Trophoblast cell (in vitro differentiated cells and primary cell): ENCODE results near the gene RBM39.

ENCODE experiments used
- DNase-seq, 2 donors: peaks; one replicate each; pipeline ENCODE4 v3.0.0-alpha.2; 2016
- H2AFZ ChIP-seq: 2 replicates; pipeline ENCODE4 v1.6.1; 2013; ENCODE audit warnings: low read length, moderate library complexity, mild to moderate bottlenecking; ENCODE audit not compliant: insufficient read depth, poor library complexity
- H2AK5ac ChIP-seq: 2 replicates; pipeline ENCODE4 v1.6.1; 2013; ENCODE audit warnings: mild to moderate bottlenecking, low read length
- H2BK120ac ChIP-seq: 2 replicates; pipeline ENCODE4 v1.6.1; 2013; ENCODE audit warnings: low read length, mild to moderate bottlenecking, moderate library complexity; ENCODE audit not compliant: insufficient read depth, poor library complexity
- H2BK12ac ChIP-seq: 2 replicates; pipeline ENCODE4 v1.6.1; 2013; ENCODE audit warnings: mild to moderate bottlenecking, low read length, moderate library complexity
- H2BK5ac ChIP-seq: 2 replicates; pipeline ENCODE4 v1.6.1; 2013; ENCODE audit warnings: low read length, low read depth, moderate library complexity, mild to moderate bottlenecking; ENCODE audit not compliant: poor library complexity
- H3K14ac ChIP-seq: 2 replicates; pipeline ENCODE4 v1.6.1; 2013; ENCODE audit warnings: mild to moderate bottlenecking, low read length
- H3K18ac ChIP-seq: 2 replicates; pipeline ENCODE4 v1.6.1; 2013; ENCODE audit warnings: mild to moderate bottlenecking, low read length
- H3K23ac ChIP-seq: 2 replicates; pipeline ENCODE4 v1.6.1; 2013; ENCODE audit warnings: low read length
- H3K27ac ChIP-seq: 2 replicates; pipeline ENCODE4 v1.5.1; 2013; ENCODE audit warnings: low read depth, mild to moderate bottlenecking, inconsistent platforms, low read length, moderate library complexity
- H3K27me3 ChIP-seq: 2 replicates; pipeline ENCODE4 v1.6.1; 2013; ENCODE audit warnings: inconsistent platforms, mild to moderate bottlenecking, low read length, moderate library complexity; ENCODE audit not compliant: insufficient read depth
- H3K36me3 ChIP-seq, 2 experiments: 1 replicate in 1 of 2; 2 replicates in 1 of 2; pipeline ENCODE4 v1.6.1; 2013; ENCODE audit warnings: low read length in 2 of 2, mild to moderate bottlenecking in 2 of 2, moderate library complexity in 1 of 2; ENCODE audit not compliant: insufficient read depth in 2 of 2, control insufficient read depth in 1 of 2
- H3K4ac ChIP-seq: 2 replicates; pipeline ENCODE4 v1.6.1; 2013; ENCODE audit warnings: low read depth, mild to moderate bottlenecking, low read length, moderate library complexity
- H3K4me1 ChIP-seq, 2 experiments: 1 replicate in 1 of 2; 2 replicates in 1 of 2; pipeline ENCODE4 v1.6.1; 2013; ENCODE audit warnings: low read length in 2 of 2, mild to moderate bottlenecking in 2 of 2, moderate library complexity in 1 of 2; ENCODE audit not compliant: insufficient read depth in 2 of 2, control insufficient read depth in 1 of 2
- H3K4me2 ChIP-seq: 2 replicates; pipeline ENCODE4 v1.6.1; 2013; ENCODE audit warnings: inconsistent platforms, mild to moderate bottlenecking, low read length, moderate library complexity
- H3K4me3 ChIP-seq: 2 replicates; pipeline ENCODE4 v1.5.1; 2013; ENCODE audit warnings: mild to moderate bottlenecking, low read depth, low read length, inconsistent platforms
- H3K79me1 ChIP-seq: one replicate; pipeline ENCODE4 v1.6.1; 2013; ENCODE audit warnings: low read length
- H3K79me2 ChIP-seq: 2 replicates; pipeline ENCODE4 v1.6.1; 2013; ENCODE audit warnings: low read length, mild to moderate bottlenecking; ENCODE audit not compliant: control insufficient read depth, insufficient read depth, poor library complexity
- H3K9ac ChIP-seq: 2 replicates; pipeline ENCODE4 v1.6.1; 2013; ENCODE audit warnings: mild to moderate bottlenecking, low read length
- H3K9me3 ChIP-seq: 2 replicates; pipeline ENCODE4 v1.6.1; 2013; ENCODE audit warnings: low read depth, mild to moderate bottlenecking, control low read depth, inconsistent platforms, low read length; ENCODE audit not compliant: insufficient read depth
- H4K12ac ChIP-seq: 2 replicates; pipeline ENCODE4 v1.6.1; 2013; ENCODE audit warnings: low read depth, mild to moderate bottlenecking, low read length, moderate library complexity
- H4K8ac ChIP-seq: 2 replicates; pipeline ENCODE4 v1.6.1; 2013; ENCODE audit warnings: low read depth, mild to moderate bottlenecking, low read length, moderate library complexity
- H4K91ac ChIP-seq: one replicate; pipeline ENCODE4 v1.6.1; 2013; ENCODE audit warnings: low read depth, mild to moderate bottlenecking, low read length, moderate library complexity
- WGBS: extraction: QIAGEN DNeasy Blood & Tissue Kit; methylation state at CpG from one replicate; pipeline ENCODE4 v1.1.7; 2013; ENCODE audit warnings: missing lambda C conversion rate; ENCODE audit not compliant: insufficient read length, insufficient coverage; ENCODE audit errors: extremely low coverage; 5-methylcytosine and 5-hydroxymethylcytosine counted together

Gene RBM39

DNA sequence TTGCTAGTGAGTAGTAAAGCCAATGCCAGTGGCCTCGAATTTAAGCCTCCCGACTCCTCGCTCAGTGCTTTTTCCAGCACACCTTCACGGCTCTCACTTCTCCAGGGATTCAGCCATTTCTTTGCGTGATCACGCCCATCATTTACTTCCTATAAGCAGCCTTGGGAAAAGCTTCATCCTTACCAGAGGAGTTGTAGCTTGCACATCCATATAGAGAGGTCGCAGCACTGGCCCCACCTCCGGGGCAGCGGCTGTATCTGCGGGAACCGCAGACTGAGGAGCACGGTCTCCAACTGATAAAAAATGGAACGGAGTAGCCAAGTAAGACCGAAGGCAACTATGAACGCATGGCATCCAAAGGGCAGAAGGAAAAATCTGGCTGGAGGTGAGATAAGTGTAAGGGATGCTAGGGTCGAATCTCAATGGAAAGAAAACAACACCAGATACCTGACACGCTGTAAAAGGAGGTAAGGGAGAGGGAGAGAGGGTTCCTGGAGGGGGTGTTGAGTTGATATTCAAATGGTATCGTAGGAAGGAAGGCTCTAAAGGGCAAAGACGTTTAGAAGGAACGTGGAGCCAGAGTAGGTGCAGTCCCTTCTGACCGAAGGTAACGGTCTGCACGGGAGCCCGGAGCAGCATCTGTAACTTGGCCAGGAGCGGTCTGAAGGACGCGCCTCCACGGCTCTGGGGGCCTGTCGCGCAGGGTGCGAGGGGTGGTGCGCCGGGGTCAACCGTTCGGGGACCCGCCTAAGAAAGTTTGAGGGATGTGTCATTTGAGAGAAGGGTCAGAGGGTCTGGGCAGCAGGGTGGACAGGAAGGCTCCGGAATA, 43.5 kb downstream of the RBM39 start:
- Histone ChIP-seq H3K18ac (peak overlapping the region; percentile 58), H3K79me1 (peaks cover 7% of the 10 kb centered on the region), H4K91ac (peak overlapping the region; percentile 24), H3K4me1 (peaks cover 5 to 6% of the 10 kb centered on the region in 2 experiments), H2AFZ (peak overlapping the region; percentile 96), H4K12ac (peak overlapping the region; percentile 64), H2BK5ac (peak overlapping the region; percentile 12), H3K23ac (no peak overlapping the region), H3K9me3 (no peaks in the 10 kb centered on the region), H3K9ac (peak overlapping the region; percentile 45), H4K8ac (peak overlapping the region; percentile 92), H3K4me2 (peak overlapping the region; percentile 92), H2BK12ac (no peak overlapping the region), H2AK5ac (peak overlapping the region; percentile 18), H3K27me3 (no peaks in the 10 kb centered on the region), H3K4ac (no peak overlapping the region), H3K14ac (peak overlapping the region; percentile 36), H3K79me2 (peaks cover 8% of the 10 kb centered on the region), H3K4me3 (peak overlapping the region; percentile 99), H3K27ac (no peak overlapping the region), H3K36me3 (peaks cover 3 to 14% of the 10 kb centered on the region in 2 experiments), H2BK120ac (no peak overlapping the region)
- no CpG with 5 or more reads among the region's 37 CpGs for WGBS
- DNase-seq = peak in 1 of 2 donors; percentile 1

DNA sequence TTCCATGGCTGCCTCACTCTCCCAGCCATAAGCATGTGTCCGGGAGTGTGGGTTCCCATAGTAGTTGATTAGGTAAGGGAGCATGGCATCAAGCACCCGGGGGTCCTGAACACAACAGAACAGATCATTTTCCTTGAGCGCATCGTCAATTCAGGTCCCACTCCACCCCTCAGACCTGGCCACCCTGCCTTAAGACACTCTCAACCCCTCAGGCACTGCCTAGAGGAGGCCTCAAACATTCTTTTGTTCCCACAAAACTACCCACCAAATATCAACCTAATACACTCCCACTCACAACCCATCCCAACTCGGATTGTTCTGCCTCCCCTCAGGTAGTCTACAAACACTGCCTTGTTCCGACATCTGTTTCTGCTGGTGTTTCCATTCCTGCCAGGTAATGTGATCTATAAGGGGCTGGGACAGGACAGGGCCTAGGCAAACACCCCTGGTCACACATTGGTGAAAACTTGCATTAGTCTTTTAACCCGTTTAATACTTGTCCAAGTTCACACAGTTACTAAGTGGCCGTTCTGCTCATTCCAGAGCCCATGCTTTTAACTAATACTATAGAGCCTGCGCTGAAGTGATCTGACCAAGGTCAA, 44.3 kb downstream of the RBM39 start:
- Histone ChIP-seq H3K4me1 (peaks cover 5 to 6% of the 10 kb centered on the region in 2 experiments), H3K18ac (no peak overlapping the region), H3K14ac (no peak overlapping the region), H3K4me2 (no peak overlapping the region), H3K27ac (no peak overlapping the region), H3K36me3 (peaks cover 5 to 14% of the 10 kb centered on the region in 2 experiments), H4K8ac (no peak overlapping the region), H2AFZ (no peak overlapping the region), H3K4me3 (no peak overlapping the region), H2BK12ac (no peak overlapping the region), H2BK120ac (no peak overlapping the region), H3K27me3 (no peaks in the 10 kb centered on the region), H2AK5ac (no peak overlapping the region), H3K9ac (no peak overlapping the region), H3K23ac (no peak overlapping the region), H3K9me3 (no peaks in the 10 kb centered on the region), H3K79me1 (peaks cover 7% of the 10 kb centered on the region), H4K12ac (no peak overlapping the region), H3K79me2 (peaks cover 8% of the 10 kb centered on the region), H2BK5ac (no peak overlapping the region), H3K4ac (no peak overlapping the region), H4K91ac (no peak overlapping the region)
- no peak for DNase-seq
- WGBS = 100% methylated on average over 1 of the region's 9 CpGs

DNA sequence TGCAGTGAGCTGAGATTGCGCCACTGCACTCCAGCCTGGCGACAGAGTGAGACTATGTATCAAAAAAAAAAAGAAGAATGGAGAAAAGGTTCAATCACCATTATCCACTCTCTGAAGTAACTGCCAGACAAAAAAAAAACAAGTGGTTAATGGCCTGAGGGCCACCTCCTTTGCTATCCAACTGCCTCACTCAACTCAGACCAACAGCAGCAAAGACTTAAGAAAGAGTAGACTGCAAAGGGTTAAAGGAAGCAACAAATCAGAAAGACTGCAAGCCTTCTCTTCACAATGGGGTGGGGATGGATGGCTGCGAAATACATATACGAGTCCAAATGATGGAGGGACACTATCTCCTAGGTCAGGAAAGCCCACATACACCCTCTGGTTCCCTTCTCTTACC, 46.1 kb downstream of the RBM39 start:
- H3K9me3 ChIP-seq = no peaks in the 10 kb centered on the region
- no peak overlapping the region for H2BK12ac ChIP-seq
- H2AFZ ChIP-seq = no peak overlapping the region
- no peak for DNase-seq
- H4K91ac ChIP-seq = no peak overlapping the region
- H4K8ac ChIP-seq = no peak overlapping the region
- no peak overlapping the region for H3K9ac ChIP-seq
- H4K12ac ChIP-seq = no peak overlapping the region
- H3K36me3 ChIP-seq = peaks cover 4 to 8% of the 10 kb centered on the region in 2 experiments
- H3K4me1 ChIP-seq = peaks cover 5 to 6% of the 10 kb centered on the region in 2 experiments
- H3K79me2 ChIP-seq = peaks cover 8% of the 10 kb centered on the region
- no peak overlapping the region for H3K4me2 ChIP-seq
- H3K4ac ChIP-seq = no peak overlapping the region
- no peak overlapping the region for H2BK120ac ChIP-seq
- H3K4me3 ChIP-seq = no peak overlapping the region
- H3K18ac ChIP-seq = no peak overlapping the region
- H2AK5ac ChIP-seq = no peak overlapping the region
- no peak overlapping the region for H2BK5ac ChIP-seq
- H3K23ac ChIP-seq = no peak overlapping the region
- no CpG with 5 or more reads among the region's 4 CpGs for WGBS
- H3K14ac ChIP-seq = no peak overlapping the region
- H3K27ac ChIP-seq = no peak overlapping the region
- peaks cover 7% of the 10 kb centered on the region for H3K79me1 ChIP-seq
- H3K27me3 ChIP-seq = no peaks in the 10 kb centered on the region

DNA sequence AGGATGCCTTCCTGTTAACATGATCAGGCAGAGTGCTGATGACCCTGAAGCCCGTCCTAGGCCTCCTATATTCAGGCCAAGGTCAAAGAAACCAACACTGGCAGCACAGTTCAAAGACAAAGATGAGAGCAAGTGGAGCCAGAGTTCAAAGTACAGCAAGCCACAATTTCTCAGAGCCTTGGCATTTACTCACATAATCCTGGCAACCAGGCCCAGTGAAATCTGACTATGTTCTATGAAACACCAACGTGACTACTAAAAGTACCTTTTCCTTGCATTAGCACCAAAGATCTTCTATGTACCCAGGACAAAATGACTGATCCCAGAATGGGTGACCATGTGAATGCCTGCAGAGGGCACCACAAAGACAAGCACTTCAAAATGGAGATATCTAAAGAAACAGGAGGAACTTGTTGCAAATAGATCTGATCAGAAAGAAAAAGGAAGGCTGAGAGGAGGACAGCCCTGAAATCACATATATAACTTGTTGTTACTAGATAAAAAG, 46.8 kb downstream of the RBM39 start:
- DNase-seq = no peak
- Histone ChIP-seq H3K27ac (no peak overlapping the region), H4K8ac (no peak overlapping the region), H3K23ac (no peak overlapping the region), H2AK5ac (no peak overlapping the region), H2BK120ac (no peak overlapping the region), H4K91ac (no peak overlapping the region), H3K14ac (no peak overlapping the region), H3K27me3 (no peaks in the 10 kb centered on the region), H3K9me3 (no peaks in the 10 kb centered on the region), H3K4ac (no peak overlapping the region), H3K9ac (no peak overlapping the region), H3K4me1 (peaks cover 5 to 6% of the 10 kb centered on the region in 2 experiments), H3K4me3 (no peak overlapping the region), H3K36me3 (peaks cover 4 to 8% of the 10 kb centered on the region in 2 experiments), H2BK12ac (no peak overlapping the region), H4K12ac (no peak overlapping the region), H2AFZ (no peak overlapping the region), H3K79me2 (peaks cover 8% of the 10 kb centered on the region), H3K4me2 (no peak overlapping the region), H2BK5ac (no peak overlapping the region), H3K18ac (no peak overlapping the region), H3K79me1 (peaks cover 7% of the 10 kb centered on the region)
- whole genome bisulfite sequencing = no CpG with 5 or more reads among the region's 2 CpGs
